ENCODE measurements around the gene PSMB7.

GRCh38 chr9:124311283-124311682, 104.0 kb downstream of the PSMB7 start:
- TF ChIP-seq ATF2 (IDR thresholded peaks at IDR 0.05; ENCODE audit: low read length) (no peak), POLR2A (IDR thresholded peaks at IDR 0.05; ENCODE audit: control extremely low read depth in 1 of 2, low read depth in 2 of 2, low read length in 2 of 2) (no peak), POLR2AphosphoS5 (IDR thresholded peaks at IDR 0.05; ENCODE audit: low read depth, low read length) (no peak), HDAC2 (IDR thresholded peaks at IDR 0.05; ENCODE audit: borderline replicate concordance in 1 of 2, low read depth in 2 of 2, low read length in 2 of 2) (no peak)

All from H1 (cell line).